Sigmoid colon (tissue), 7 donors: ENCODE measurements around the gene OXCT2. TPM values are rescaled to one million over a fixed set of nuclear protein-coding genes. Genes with fewer than 3 reads are reported as not detected.
"Not testable (repeated sequence)": the region's sequence is repeated elsewhere in the genome, so short reads cannot be mapped to it uniquely, and the experiment has no call there.

Experiments used
- DNase-seq: peaks from one replicate; pipeline ENCODE4 v3.0.0-alpha.2; 2019
- H3K27ac ChIP-seq, 4 donors: fragments of 200-600 bp; sonication (generic); one replicate each; pipeline ENCODE4 v1.5.1; 2016 to 2019; ENCODE audit warnings: mild to moderate bottlenecking in 1 of 4
- H3K27me3 ChIP-seq, 3 donors: fragments of 200-600 bp; sonication (generic); one replicate each; pipeline ENCODE4 v1.5.1; 2019; ENCODE audit warnings: mild to moderate bottlenecking in 1 of 3
- H3K36me3 ChIP-seq, 4 donors: fragments of 200-600 bp; sonication (generic); one replicate each; pipeline ENCODE4 v1.5.1; 2016 to 2019
- H3K4me1 ChIP-seq, 4 donors: fragments of 200-600 bp; sonication (generic); one replicate each; pipeline ENCODE4 v1.5.1; 2017 to 2019
- H3K4me3 ChIP-seq, 4 donors: fragments of 200-600 bp; sonication (generic); one replicate each; pipeline ENCODE4 v1.5.1; 2017 to 2019; ENCODE audit warnings: mild to moderate bottlenecking in 2 of 4, moderate library complexity in 1 of 4
- H3K9me3 ChIP-seq, 4 donors: fragments of 200-600 bp in 3 of 4; sonication (generic) in 3 of 4; one replicate each; pipeline versions ENCODE4 v1.5.1 to v1.6.1; 2013 to 2019
- CTCF ChIP-seq, 4 experiments: fragments of 450-650 bp in 3 of 4; fragments of 200-600 bp in 1 of 4; IDR thresholded peaks; one replicate each; pipeline ENCODE4 v1.5.1; 2016 to 2019; ENCODE audit warnings: antibody characterized with exemption in 4 of 4, mild to moderate bottlenecking in 3 of 4, moderate library complexity in 2 of 4
- EP300 ChIP-seq, 4 donors: sonication (generic); formaldehyde crosslinking; IDR thresholded peaks; one replicate each; pipeline ENCODE4 v1.6.1; 2017; ENCODE audit warnings: antibody characterized with exemption in 4 of 4
- POLR2A ChIP-seq, 2 donors: fragments of 450-650 bp; IDR thresholded peaks; one replicate each; pipeline ENCODE4 v1.6.1; 2016; ENCODE audit warnings: antibody characterized with exemption in 2 of 2, mild to moderate bottlenecking in 2 of 2, moderate library complexity in 2 of 2
- POLR2AphosphoS5 ChIP-seq, 4 donors: sonication (generic); formaldehyde crosslinking; IDR thresholded peaks; one replicate each; pipeline ENCODE4 v1.6.1; 2017; ENCODE audit warnings: antibody characterized with exemption in 4 of 4
- WGBS, 2 donors: extraction: QIAGEN DNeasy Blood & Tissue Kit; methylation state at CpG; one replicate each; pipeline ENCODE4 v1.1.7; 2013; 5-methylcytosine and 5-hydroxymethylcytosine counted together
- intact Hi-C: fragments of 100-400 bp; cut with DNase I; formaldehyde crosslinking; loops from one replicate; pipeline ENCODE4 v1.15.1; 2023
- polyA plus RNA-seq, 3 donors: library from polyadenylated mRNA; stranded (reverse); fragments of 200-250 nt; gene quantifications; one replicate each; pipeline ENCODE4 v1.2.3, GENCODE V29; 2013
- total RNA-seq, 4 donors: library from RNA; depleted of rRNA; stranded (reverse); fragments of >200 nt; gene quantifications; one replicate each; pipeline ENCODE4 v1.1.0, GENCODE V29; 2016
- donor health status: healthy with polysubstance abuse.
- donor health status: Bipolar disorder and iron deficiency.
- donor health status: healthy.

OXCT2 gene
- total RNA-seq = 1 to 10 TPM in 1 of 4 donors, under 1 TPM in 3; 0.55 to 2.0 (median 0.85) TPM
- 1 to 10 TPM in 1 of 3 donors, not detected in 2; 1.5 TPM for polyA plus RNA-seq

DNA sequence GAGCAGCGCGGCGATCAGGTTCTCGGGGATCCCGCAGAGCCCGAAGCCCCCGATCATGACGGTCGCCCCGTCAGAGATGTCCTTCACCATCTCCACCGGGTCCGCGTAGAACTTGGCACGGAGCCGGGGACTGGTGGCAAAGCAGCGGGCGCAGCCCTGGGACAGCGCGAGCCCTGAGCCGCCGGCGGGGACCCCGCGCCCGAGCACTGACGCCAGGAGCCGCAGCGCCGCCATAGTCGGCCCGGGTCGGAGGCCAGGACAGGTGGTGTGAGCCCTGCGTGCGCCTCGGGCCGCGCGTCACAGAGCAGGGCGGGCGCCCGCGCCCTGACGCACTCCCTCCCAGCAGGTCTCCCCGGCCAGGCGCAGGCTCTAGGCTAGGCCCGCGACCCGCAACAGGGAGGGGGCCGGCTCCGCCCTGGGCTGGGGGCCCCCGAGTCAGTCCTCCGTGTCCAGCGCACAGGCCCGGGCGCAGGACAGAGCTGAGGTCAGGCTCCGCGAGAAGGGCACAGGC lies at the start of gene OXCT2:
Gene OXCT2 (minus strand): TSS at position 327 of the 511 bp plus-strand sequence. CDS start 93 bp downstream, at position 234.
- H3K9me3 ChIP-seq, intact Hi-C loops, H3K36me3 ChIP-seq, H3K27me3 ChIP-seq, DNase-seq, H3K27ac ChIP-seq, H3K4me1 ChIP-seq, H3K4me3 ChIP-seq: not testable (repeated sequence)
- 7 to 24% methylated on average over 50 to 52 of the region's 57 CpGs for WGBS, 2 donors

- intact Hi-C loops = no loop called here
- DNase-seq = no peak
- TF ChIP-seq POLR2AphosphoS5 (IDR thresholded peaks at IDR 0.05) (no peak), CTCF (IDR thresholded peaks at IDR 0.05) (no peak), EP300 (IDR thresholded peaks at IDR 0.05) (no peak), POLR2A (IDR thresholded peaks at IDR 0.05) (no peak)
- Histone ChIP-seq H3K4me1 (no peaks in the 10 kb centered on the region), H3K36me3 (no peaks in the 10 kb centered on the region), H3K9me3 (no peaks in the 10 kb centered on the region), H3K27me3 (peaks cover 0 to 22% (median 4%) of the 10 kb centered on the region in 3 donors), H3K27ac (no peak overlapping the region), H3K4me3 (no peak overlapping the region)
- WGBS, 2 donors = 38 to 69% methylated on average over 22 of the region's 22 CpGs
Measured at GRCh38 chr1:39819091-39819812, 48.1 kb upstream of the OXCT2 start.

GRCh38 chr1:39818482-39818881 lies 47.3 kb upstream of the OXCT2 start:
- Histone ChIP-seq H3K9me3 (no peaks in the 10 kb centered on the region), H3K4me3 (no peak overlapping the region), H3K36me3 (no peaks in the 10 kb centered on the region), H3K27ac (no peak overlapping the region), H3K27me3 (peaks cover 0 to 18% (median 4%) of the 10 kb centered on the region in 3 donors), H3K4me1 (no peaks in the 10 kb centered on the region)
- no peak for DNase-seq
- intact Hi-C loops = no loop called here
- 28 to 72% methylated on average over 2 of the region's 2 CpGs for WGBS, 2 donors
- no peak for TF ChIP-seq POLR2AphosphoS5 (IDR thresholded peaks at IDR 0.05)
- TF ChIP-seq POLR2A (IDR thresholded peaks at IDR 0.05) = no peak
- TF ChIP-seq EP300 (IDR thresholded peaks at IDR 0.05) = no peak
- no peak for TF ChIP-seq CTCF (IDR thresholded peaks at IDR 0.05)

DNA sequence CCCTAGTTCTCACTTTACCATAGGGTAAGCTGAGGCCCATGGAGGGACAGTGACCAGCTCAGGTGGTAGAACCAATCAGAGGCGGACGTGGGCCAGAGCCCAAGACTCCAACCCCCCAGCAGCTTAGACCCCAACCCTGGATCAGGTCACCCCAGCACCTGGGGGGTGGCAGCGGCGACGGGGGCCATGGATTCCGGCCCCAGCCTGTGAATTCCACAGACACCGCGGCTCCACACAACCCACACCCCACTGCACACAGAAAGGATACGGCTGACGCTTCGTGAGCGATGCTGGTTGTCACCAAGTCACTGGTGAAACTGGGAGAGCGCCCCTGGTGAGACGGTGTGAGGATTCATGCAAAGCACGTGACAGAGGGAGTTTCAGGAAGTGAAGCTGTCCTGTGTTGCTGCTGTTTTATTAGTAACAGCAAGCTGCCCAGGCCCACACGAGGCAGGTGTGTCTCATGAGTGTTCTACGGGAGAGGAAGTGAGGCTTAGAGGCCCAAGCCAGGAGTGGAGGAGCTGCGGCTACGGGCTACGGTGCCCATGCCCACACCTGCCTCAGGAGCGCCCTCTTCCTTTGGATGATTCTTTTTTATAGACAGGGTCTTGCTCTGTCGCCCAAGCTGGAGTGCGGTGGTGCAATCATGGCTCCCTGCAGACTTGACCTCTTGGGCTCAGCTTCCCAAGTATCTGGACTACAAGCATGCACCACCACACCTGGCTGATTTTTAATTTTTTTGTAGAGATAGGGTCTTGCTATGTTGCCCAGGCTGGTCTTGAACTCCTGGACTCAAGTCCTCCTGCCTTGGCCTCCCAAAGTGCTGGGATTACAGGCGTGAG lies 46.2 kb upstream of the OXCT2 start:
- H3K36me3 ChIP-seq, H3K4me1 ChIP-seq, H3K9me3 ChIP-seq, H3K27ac ChIP-seq, H3K4me3 ChIP-seq, DNase-seq: not testable (repeated sequence)
- H3K27me3 ChIP-seq = peaks cover 0 to 16% (median 4%) of the 10 kb centered on the region in 3 donors
- WGBS, 2 donors = 15 to 35% methylated on average over 18 of the region's 24 CpGs
- intact Hi-C loops = loop anchor here (2.0 kb wide), 1 partner anchor 87 kb away; no protein-coding TSS in a partner anchor

DNA sequence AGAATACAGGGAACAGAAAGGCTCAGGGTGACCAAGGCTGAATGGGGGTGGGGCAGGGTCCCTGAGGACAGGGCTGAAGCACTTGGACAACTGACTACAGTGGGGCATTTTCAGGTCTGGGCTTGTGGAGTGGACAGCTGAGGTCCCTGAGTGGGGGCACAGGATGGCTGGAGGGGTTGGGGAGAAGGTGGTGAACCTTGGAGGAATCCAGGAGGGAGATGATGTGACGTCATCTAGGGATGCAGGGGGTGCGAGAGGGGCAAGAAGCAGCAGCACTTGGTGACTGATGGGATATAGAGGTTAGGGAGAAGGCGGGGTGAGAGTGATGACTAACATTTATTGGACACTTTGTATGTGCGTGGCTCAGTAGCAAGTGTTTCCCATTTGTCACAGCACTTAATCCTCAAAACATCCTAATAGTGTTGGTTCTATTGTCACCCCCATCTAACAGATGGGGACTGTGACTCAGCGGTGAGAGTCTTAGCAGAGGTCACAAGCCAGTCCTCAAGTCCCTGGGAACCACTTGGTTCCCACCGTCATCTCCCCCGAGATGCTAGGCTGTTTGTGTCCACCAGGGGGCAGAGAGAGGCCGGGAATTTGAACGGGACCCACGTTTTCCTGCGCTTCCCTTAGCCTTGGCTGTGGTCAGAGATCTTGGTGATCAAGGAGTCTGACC lies 45.4 kb upstream of the OXCT2 start:
- DNase-seq = peak; percentile 77
- Histone ChIP-seq H3K9me3 (no peaks in the 10 kb centered on the region), H3K4me1 (no peaks in the 10 kb centered on the region), H3K36me3 (no peaks in the 10 kb centered on the region), H3K27me3 (peaks cover 0 to 16% (median 4%) of the 10 kb centered on the region in 3 donors), H3K4me3 (no peak overlapping the region), H3K27ac (no peak overlapping the region)
- WGBS, 2 donors = 9 to 16% methylated on average over 11 of the region's 11 CpGs
- intact Hi-C loops = loop anchor here (1.0 to 2.0 kb wide), 2 partner anchors 88 to 157 kb away; no protein-coding TSS in a partner anchor
- TF ChIP-seq POLR2AphosphoS5 (IDR thresholded peaks at IDR 0.05) (no peak), EP300 (IDR thresholded peaks at IDR 0.05) (no peak), POLR2A (IDR thresholded peaks at IDR 0.05) (no peak), CTCF (IDR thresholded peaks at IDR 0.05) (peak; percentile 60 to 96 (median 86))
